PC-9 (cell line): ENCODE measurements around the gene SLFNL1. TPM values are rescaled to one million over a fixed set of nuclear protein-coding genes. Genes with fewer than 3 reads are reported as not detected.

Experiments
- BruUV-seq: library from RNA; stranded (reverse); fragments of 400-500 nt; replicated peaks from 2 replicates; lab custom pipeline; 2021; lab: Mats Ljungman, UMichigan
- CTCF ChIA-PET: fragments of 300-600 bp; sonication (Branson Sonifier 250); formaldehyde crosslinking; loops from one replicate; lab custom pipeline; 2022; ENCODE audit warnings: antibody characterized with exemption; lab: Charles Lee
- POLR2A ChIA-PET: fragments of 300-600 bp; sonication (Branson Sonifier 250); formaldehyde crosslinking; loops from one replicate; lab custom pipeline; 2022; ENCODE audit warnings: antibody characterized with exemption; ENCODE audit not compliant: unreplicated experiment; lab: Charles Lee
- DNase-seq, 2 experiments: peaks; one replicate each; pipeline versions ENCODE4 v3.0.0 to v3.0.0-alpha.2; 2015 to 2022; ENCODE audit warnings: mixed read lengths in 1 of 2
- H2AFZ ChIP-seq: fragments of 200-600 bp; sonication (generic); 2 replicates; pipeline ENCODE4 v1.8.1; 2017; ENCODE audit warnings: antibody characterized with exemption
- H3F3A ChIP-seq: fragments of 200-600 bp; sonication (generic); 2 replicates; pipeline ENCODE4 v1.8.1; 2017; ENCODE audit warnings: antibody characterized with exemption, mild to moderate bottlenecking, low read depth; ENCODE audit not compliant: insufficient read depth
- H3K27ac ChIP-seq: fragments of 200-600 bp; sonication (generic); 2 replicates; pipeline ENCODE4 v1.6.1; 2016; ENCODE audit warnings: mixed run types
- H3K27me3 ChIP-seq: fragments of 200-600 bp; sonication (generic); 2 replicates; pipeline ENCODE4 v1.6.1; 2016; ENCODE audit warnings: low read depth, mixed run types; ENCODE audit not compliant: insufficient read depth
- H3K36me3 ChIP-seq: fragments of 200-600 bp; sonication (generic); 2 replicates; pipeline ENCODE4 v1.6.1; 2016; ENCODE audit warnings: low read depth, mixed run types
- H3K4me1 ChIP-seq: fragments of 200-600 bp; sonication (generic); replicated peaks from 2 replicates; pipeline ENCODE4 v1.6.1; 2016; ENCODE audit warnings: mixed run types; ENCODE audit not compliant: insufficient read depth
- H3K4me2 ChIP-seq: fragments of 200-600 bp; sonication (generic); 2 replicates; pipeline ENCODE4 v1.6.1; 2017; ENCODE audit warnings: mixed run types
- H3K4me3 ChIP-seq: fragments of 200-600 bp; sonication (generic); 2 replicates; pipeline ENCODE4 v1.6.1; 2016; ENCODE audit warnings: mixed run types
- H3K79me2 ChIP-seq: fragments of 200-600 bp; sonication (generic); 2 replicates; pipeline ENCODE4 v1.6.1; 2017; ENCODE audit warnings: low read depth, mixed run types
- H3K9me2 ChIP-seq: fragments of 200-600 bp; sonication (generic); 2 replicates; pipeline ENCODE4 v1.8.1; 2017; ENCODE audit warnings: mild to moderate bottlenecking; ENCODE audit not compliant: insufficient read depth
- H3K9me3 ChIP-seq: fragments of 200-600 bp; sonication (generic); 2 replicates; pipeline ENCODE4 v1.8.1; 2016; ENCODE audit warnings: low read depth; ENCODE audit not compliant: insufficient read depth
- H4K20me1 ChIP-seq: fragments of 200-600 bp; sonication (generic); 2 replicates; pipeline ENCODE4 v1.8.1; 2017; ENCODE audit not compliant: insufficient read depth
- CTCF ChIP-seq: fragments of 200-600 bp; sonication (generic); conservative IDR thresholded peaks from 2 replicates; pipeline ENCODE4 v1.6.1; 2017; ENCODE audit warnings: mixed run types, antibody characterized with exemption, mild to moderate bottlenecking, moderate library complexity
- EZH2 ChIP-seq: fragments of 200-600 bp; sonication (generic); IDR thresholded peaks from 2 replicates; pipeline ENCODE4 v1.8.0; 2017; ENCODE audit warnings: antibody characterized with exemption, low read depth
- intact Hi-C: fragments of 100-400 bp; cut with micrococcal nuclease; formaldehyde crosslinking; loops from one replicate; pipeline ENCODE4 v1.10.0; 2022; ENCODE audit not compliant: unreplicated experiment
- total RNA-seq: library from RNA; stranded (reverse); gene quantifications from 2 replicates; pipeline ENCODE4 v1.2.3, GENCODE V29; 2021

SLFNL1 gene
- total RNA-seq, 1 experiment from 2014 or later, result 0.41 TPM

- Histone ChIP-seq H3F3A (peaks cover 17% of the 10 kb centered on the region), H4K20me1 (no peaks in the 10 kb centered on the region; the same call in 1 of the 2 replicates), H3K79me2 (no peaks in the 10 kb centered on the region), H3K36me3 (no peaks in the 10 kb centered on the region), H3K4me2 (no peak overlapping the region), H3K4me1 (no peaks in the 10 kb centered on the region), H3K9me3 (no peaks in the 10 kb centered on the region), H2AFZ (no peak overlapping the region), H3K4me3 (no peak overlapping the region), H3K27me3 (no peaks in the 10 kb centered on the region), H3K27ac (no peak overlapping the region), H3K9me2 (no peaks in the 10 kb centered on the region)
- no peak for DNase-seq
- ChIA-PET POLR2A (no interaction called here), CTCF (no interaction called here)
- TF ChIP-seq CTCF, result no peak
- TF ChIP-seq EZH2, result no peak
- no TSS peak for BruUV-seq
- intact Hi-C loops, result no loop called here
Measured at GRCh38 chr1:41019353-41019745, 2.2 kb downstream of the SLFNL1 start.

GRCh38 chr1:41018018-41018410 lies 3.5 kb downstream of the SLFNL1 start:
- BruUV-seq, result no TSS peak

GRCh38 chr1:41017141-41018017 lies 4.1 kb downstream of the SLFNL1 start:
- Histone ChIP-seq H3K4me3 (no peak overlapping the region), H3K4me1 (no peaks in the 10 kb centered on the region), H3K9me2 (no peaks in the 10 kb centered on the region), H4K20me1 (no peaks in the 10 kb centered on the region; the same call in 1 of the 2 replicates), H3F3A (peaks cover 12% of the 10 kb centered on the region), H3K4me2 (no peak overlapping the region), H3K27me3 (no peaks in the 10 kb centered on the region), H3K27ac (no peak overlapping the region), H2AFZ (no peak overlapping the region), H3K36me3 (0 out of 2 replicates have a peak, but pooled peaks cover 4% of the 10 kb centered on the region), H3K79me2 (no peaks in the 10 kb centered on the region), H3K9me3 (no peaks in the 10 kb centered on the region)
- ChIA-PET POLR2A (no interaction called here), CTCF (no interaction called here)
- TF ChIP-seq EZH2, result no peak
- TF ChIP-seq CTCF, result no peak
- no TSS peak for BruUV-seq
- intact Hi-C loops, result no loop called here
- DNase-seq, result no peak

More at GRCh38 chr1:41018018-41018410, 3.5 kb downstream of the SLFNL1 start:
- no peaks in the 10 kb centered on the region for H3K9me2 ChIP-seq
- H2AFZ ChIP-seq, result no peak overlapping the region
- H3K36me3 ChIP-seq, result no peaks in the 10 kb centered on the region
- H3F3A ChIP-seq, result peaks cover 14% of the 10 kb centered on the region
- intact Hi-C loops, result no loop called here
- H3K4me1 ChIP-seq, result no peaks in the 10 kb centered on the region
- no peak for DNase-seq
- no peaks in the 10 kb centered on the region; the same call in 1 of the 2 replicates for H4K20me1 ChIP-seq
- ChIA-PET POLR2A (interaction anchor here (0.6 kb wide), 1 partner anchor 12 kb away, joined by 3 read pairs; no protein-coding TSS in a partner anchor), CTCF (no interaction called here)
- H3K4me3 ChIP-seq, result no peak overlapping the region
- H3K9me3 ChIP-seq, result no peaks in the 10 kb centered on the region
- H3K27ac ChIP-seq, result no peak overlapping the region
- H3K27me3 ChIP-seq, result no peaks in the 10 kb centered on the region
- H3K4me2 ChIP-seq, result no peak overlapping the region
- TF ChIP-seq CTCF (no peak), EZH2 (no peak)
- no peaks in the 10 kb centered on the region for H3K79me2 ChIP-seq
